ENCODE data around the gene C1RL.

- TF ChIP-seq JUND (IDR thresholded peaks at IDR 0.05), result no peak
- TF ChIP-seq, protein P1, sequence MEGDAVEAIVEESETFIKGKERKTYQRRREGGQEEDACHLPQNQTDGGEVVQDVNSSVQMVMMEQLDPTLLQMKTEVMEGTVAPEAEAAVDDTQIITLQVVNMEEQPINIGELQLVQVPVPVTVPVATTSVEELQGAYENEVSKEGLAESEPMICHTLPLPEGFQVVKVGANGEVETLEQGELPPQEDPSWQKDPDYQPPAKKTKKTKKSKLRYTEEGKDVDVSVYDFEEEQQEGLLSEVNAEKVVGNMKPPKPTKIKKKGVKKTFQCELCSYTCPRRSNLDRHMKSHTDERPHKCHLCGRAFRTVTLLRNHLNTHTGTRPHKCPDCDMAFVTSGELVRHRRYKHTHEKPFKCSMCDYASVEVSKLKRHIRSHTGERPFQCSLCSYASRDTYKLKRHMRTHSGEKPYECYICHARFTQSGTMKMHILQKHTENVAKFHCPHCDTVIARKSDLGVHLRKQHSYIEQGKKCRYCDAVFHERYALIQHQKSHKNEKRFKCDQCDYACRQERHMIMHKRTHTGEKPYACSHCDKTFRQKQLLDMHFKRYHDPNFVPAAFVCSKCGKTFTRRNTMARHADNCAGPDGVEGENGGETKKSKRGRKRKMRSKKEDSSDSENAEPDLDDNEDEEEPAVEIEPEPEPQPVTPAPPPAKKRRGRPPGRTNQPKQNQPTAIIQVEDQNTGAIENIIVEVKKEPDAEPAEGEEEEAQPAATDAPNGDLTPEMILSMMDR (IDR thresholded peaks at IDR 0.05; ENCODE audit: low read depth, low read length, missing input control), result no peak
- TF ChIP-seq GABPA (IDR thresholded peaks at IDR 0.05 in 1 of 2, conservative IDR thresholded peaks at IDR 0.05 in 1 of 2), result no peak
- TF ChIP-seq, protein P2, sequence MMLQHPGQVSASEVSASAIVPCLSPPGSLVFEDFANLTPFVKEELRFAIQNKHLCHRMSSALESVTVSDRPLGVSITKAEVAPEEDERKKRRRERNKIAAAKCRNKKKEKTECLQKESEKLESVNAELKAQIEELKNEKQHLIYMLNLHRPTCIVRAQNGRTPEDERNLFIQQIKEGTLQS (IDR thresholded peaks at IDR 0.05), result no peak
- TF ChIP-seq TAF1 (conservative IDR thresholded peaks at IDR 0.05), result no peak
Measured at GRCh38 chr12:7046383-7047105, 62.5 kb downstream of the C1RL start.
